ENCODE results near the gene FBXL7. TPM values are rescaled to one million over a fixed set of nuclear protein-coding genes. Genes with fewer than 3 reads are reported as not detected.
A peak's percentile ranks its signal among the peaks of the same experiment; 100 is the strongest.

The FBXL7 gene
- total RNA-seq, 8 experiments from 2014 or later: 2.9 to 12.8 (median 5.8) TPM

DNA sequence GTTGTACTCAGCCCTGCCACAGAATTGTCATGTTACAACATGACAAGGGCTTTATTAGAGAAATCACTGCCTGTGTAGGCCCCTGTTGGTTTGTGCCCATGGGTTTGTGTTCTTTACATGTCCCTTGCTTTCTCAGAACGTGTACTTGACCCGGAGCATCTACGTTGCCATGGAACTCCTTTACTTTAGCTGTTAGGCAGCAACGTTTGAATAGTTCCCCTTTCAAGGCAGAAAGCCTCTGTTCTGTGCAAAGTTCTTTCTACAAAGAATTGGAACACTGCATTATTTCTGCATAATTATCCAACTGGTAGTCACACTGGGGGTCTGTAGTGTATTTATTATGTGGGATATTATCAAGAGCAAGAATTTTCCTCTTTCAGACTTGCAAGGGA is 51.1 kb downstream of the FBXL7 start:
- Histone ChIP-seq H3K4me3 (no peak overlapping the region), H3K27ac (no peak overlapping the region), H3K4me1 (replicated peaks in 1 of 2) (peaks cover 6 to 11% of the 10 kb centered on the region in 2 donors)
- 20 to 67% (median 50%) methylated on average over 1 to 4 of the region's 4 CpGs; no CpG with 5 or more reads in 4 of the 10 experiments for WGBS, 10 experiments
- ATAC-seq (replicated peaks in 6 of 8): peak in 3 of 8 experiments; percentile 21 to 95 (median 78)
- in situ Hi-C loops (cut with MboI; ENCODE audit: low pct_unique_long_range_greater_than_20kb in 2 of 9, low sequenced_read_pairs in 9 of 9, unreplicated experiment in 9 of 9): no loop called here

DNA sequence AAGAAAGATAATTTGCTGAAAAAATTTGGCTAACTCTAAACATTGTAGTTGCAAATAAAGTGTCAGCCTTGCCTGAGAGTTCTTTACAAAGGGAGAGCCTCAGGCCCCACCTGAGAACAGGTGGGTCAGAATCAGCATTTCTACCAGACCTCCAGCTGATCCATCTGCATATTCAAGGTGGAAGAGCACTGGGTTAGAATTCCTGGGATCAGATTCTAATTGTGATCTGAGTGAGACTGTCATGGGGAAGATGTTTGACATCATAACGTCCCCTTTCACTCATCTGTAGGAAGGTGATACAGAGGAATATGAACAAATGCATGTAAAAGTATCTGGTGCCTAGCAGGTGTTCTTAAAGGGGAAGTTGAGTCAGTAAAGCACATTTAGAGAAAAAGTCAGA is 54.6 kb downstream of the FBXL7 start:
- Histone ChIP-seq H3K4me3 (no peak overlapping the region), H3K4me1 (replicated peaks in 1 of 2) (peaks cover 20 to 21% of the 10 kb centered on the region in 2 donors), H3K27ac (no peak overlapping the region)
- 43 to 100% (median 74%) methylated on average over 1 of the region's 1 CpG; no CpG with 5 or more reads in 6 of the 10 experiments for WGBS, 10 experiments
- in situ Hi-C loops (cut with MboI; ENCODE audit: low pct_unique_long_range_greater_than_20kb in 2 of 9, low sequenced_read_pairs in 9 of 9, unreplicated experiment in 9 of 9): no loop called here
- no peak for ATAC-seq (replicated peaks in 6 of 8)

DNA sequence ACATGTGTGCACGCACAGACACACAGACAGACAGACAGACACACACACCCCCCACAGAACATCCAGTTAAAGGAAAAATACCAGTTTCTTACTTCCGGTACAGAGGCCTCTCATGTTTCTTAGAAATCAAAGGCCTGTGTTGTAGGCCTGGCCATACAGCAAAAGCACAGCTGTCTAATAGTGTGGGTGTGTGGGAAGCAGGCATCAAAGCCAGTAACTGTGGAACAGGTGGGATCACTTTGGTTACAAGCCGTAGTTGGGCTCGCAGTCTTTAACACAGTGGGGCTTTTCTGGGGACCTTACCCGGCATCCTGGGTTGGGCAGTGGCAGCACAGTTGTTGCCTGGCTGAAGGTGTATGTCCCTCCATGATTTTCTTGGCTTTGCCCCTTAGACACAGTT is 55.2 kb downstream of the FBXL7 start:
- Histone ChIP-seq H3K27ac (no peak overlapping the region), H3K4me1 (replicated peaks in 1 of 2) (peaks cover 21 to 27% of the 10 kb centered on the region in 2 donors), H3K4me3 (no peak overlapping the region)
- in situ Hi-C loops (cut with MboI; ENCODE audit: low pct_unique_long_range_greater_than_20kb in 2 of 9, low sequenced_read_pairs in 9 of 9, unreplicated experiment in 9 of 9): no loop called here
- ATAC-seq (replicated peaks in 6 of 8): no peak
- WGBS, 10 experiments: 91 to 100% (median 98%) methylated on average over 1 to 5 of the region's 5 CpGs; no CpG with 5 or more reads in 1 of the 10 experiments

DNA sequence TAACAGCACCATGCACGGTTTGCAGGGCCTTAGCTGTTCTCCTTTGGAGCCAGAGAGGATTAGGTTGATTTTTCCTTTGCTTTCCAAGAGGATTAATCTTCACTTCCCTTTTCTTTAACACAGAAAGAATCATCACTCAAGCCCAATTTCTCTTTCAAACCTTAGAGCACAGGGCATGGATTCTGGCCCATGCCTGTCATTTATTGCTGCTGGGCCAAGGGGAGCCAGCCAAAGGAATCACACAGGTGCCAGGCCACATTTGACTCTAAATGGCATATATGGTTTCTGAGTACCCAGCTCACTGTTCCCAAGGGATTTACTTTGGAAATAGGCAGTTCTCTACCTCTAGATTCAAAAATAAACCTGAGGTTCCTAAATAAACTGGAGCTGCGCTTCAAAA is 58.3 kb downstream of the FBXL7 start:
- 40 to 100% (median 100%) methylated on average over 1 to 2 of the region's 2 CpGs; no CpG with 5 or more reads in 2 of the 10 experiments for WGBS, 10 experiments
- ATAC-seq (replicated peaks in 6 of 8): peak in 1 of 8 experiments; percentile 18
- in situ Hi-C loops (cut with MboI; ENCODE audit: low pct_unique_long_range_greater_than_20kb in 2 of 9, low sequenced_read_pairs in 9 of 9, unreplicated experiment in 9 of 9): no loop called here
- no peak overlapping the region for H3K27ac ChIP-seq
- peaks cover 10 to 24% of the 10 kb centered on the region in 2 donors for H3K4me1 ChIP-seq (replicated peaks in 1 of 2)
- H3K4me3 ChIP-seq: no peak overlapping the region

DNA sequence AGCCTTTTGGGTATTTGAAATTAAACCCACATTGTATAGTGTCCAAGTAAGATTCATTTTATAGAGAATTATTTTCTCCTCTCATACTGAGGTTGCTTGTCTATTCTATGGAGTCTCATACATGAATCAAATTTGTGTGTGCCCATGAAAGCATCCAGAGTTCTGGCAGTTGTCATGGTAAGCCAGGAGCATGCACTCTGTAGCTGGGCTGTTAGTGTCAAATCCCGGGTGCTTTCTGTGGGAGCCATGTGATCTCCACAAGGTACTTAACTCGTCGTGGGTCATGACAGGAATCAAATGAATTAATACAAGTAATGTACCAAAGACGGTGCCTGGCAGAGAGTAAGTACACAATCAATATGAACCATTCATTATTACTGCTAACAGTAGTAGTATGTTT is 58.7 kb downstream of the FBXL7 start:
- Histone ChIP-seq H3K4me3 (no peak overlapping the region), H3K4me1 (replicated peaks in 1 of 2) (peaks cover 10 to 24% of the 10 kb centered on the region in 2 donors), H3K27ac (no peak overlapping the region)
- in situ Hi-C loops (cut with MboI; ENCODE audit: low pct_unique_long_range_greater_than_20kb in 2 of 9, low sequenced_read_pairs in 9 of 9, unreplicated experiment in 9 of 9): no loop called here
- ATAC-seq (replicated peaks in 6 of 8): peak in 5 of 8 experiments; percentile 52 to 92 (median 76)
- 28 to 97% (median 53%) methylated on average over 1 to 4 of the region's 4 CpGs; no CpG with 5 or more reads in 1 of the 10 experiments for WGBS, 10 experiments

DNA sequence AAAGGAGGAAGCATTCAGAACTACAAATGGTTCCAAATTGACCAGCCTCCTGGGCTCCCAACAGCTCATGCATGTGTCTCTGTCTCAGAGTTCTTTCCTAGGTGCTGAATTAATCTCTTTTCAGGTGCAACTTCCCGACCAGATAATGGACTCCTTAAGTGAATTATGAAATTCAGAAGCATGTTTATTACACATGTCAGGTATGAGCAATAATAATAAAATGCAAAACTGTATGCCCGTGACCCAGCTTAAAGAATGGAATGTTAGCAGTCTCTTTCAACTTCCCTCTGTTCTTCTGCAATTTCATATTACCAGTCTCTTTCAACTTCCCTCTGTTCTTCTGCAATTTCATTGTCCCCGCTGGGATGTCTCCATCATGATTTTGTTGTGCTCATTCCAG is 60.4 kb downstream of the FBXL7 start:
- Histone ChIP-seq H3K4me1 (replicated peaks in 1 of 2) (peaks cover 10 to 24% of the 10 kb centered on the region in 2 donors), H3K27ac (no peak overlapping the region), H3K4me3 (no peak overlapping the region)
- ATAC-seq (replicated peaks in 6 of 8): no peak
- in situ Hi-C loops (cut with MboI; ENCODE audit: low pct_unique_long_range_greater_than_20kb in 2 of 9, low sequenced_read_pairs in 9 of 9, unreplicated experiment in 9 of 9): no loop called here
- WGBS, 10 experiments: 50 to 100% (median 81%) methylated on average over 2 to 3 of the region's 3 CpGs; no CpG with 5 or more reads in 1 of the 10 experiments

DNA sequence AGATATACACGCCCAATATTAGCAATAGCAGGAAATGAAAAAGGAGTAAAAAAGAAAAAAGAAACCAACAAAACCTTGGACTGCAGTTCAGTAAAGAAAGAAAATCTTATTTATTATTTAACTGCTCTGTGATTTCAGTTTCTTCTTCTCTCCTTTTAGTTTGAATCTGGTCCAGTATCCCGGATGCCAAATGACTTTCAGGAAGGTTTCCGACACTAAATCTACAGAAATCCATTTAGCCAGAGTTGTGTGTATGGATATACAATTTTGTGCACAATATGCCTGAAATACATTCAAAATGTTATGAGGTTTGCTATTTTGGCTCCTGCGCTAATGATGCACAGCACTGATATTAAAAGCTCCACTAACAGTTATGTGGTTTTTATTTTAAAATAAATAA is 64.5 kb downstream of the FBXL7 start:
- peaks cover 2 to 18% of the 10 kb centered on the region in 2 donors for H3K4me1 ChIP-seq (replicated peaks in 1 of 2)
- no peak for ATAC-seq (replicated peaks in 6 of 8)
- no peak overlapping the region for H3K27ac ChIP-seq
- WGBS, 10 experiments: 79 to 100% (median 95%) methylated on average over 1 to 4 of the region's 4 CpGs
- in situ Hi-C loops (cut with MboI; ENCODE audit: low pct_unique_long_range_greater_than_20kb in 2 of 9, low sequenced_read_pairs in 9 of 9, unreplicated experiment in 9 of 9): no loop called here
- no peak overlapping the region for H3K4me3 ChIP-seq

DNA sequence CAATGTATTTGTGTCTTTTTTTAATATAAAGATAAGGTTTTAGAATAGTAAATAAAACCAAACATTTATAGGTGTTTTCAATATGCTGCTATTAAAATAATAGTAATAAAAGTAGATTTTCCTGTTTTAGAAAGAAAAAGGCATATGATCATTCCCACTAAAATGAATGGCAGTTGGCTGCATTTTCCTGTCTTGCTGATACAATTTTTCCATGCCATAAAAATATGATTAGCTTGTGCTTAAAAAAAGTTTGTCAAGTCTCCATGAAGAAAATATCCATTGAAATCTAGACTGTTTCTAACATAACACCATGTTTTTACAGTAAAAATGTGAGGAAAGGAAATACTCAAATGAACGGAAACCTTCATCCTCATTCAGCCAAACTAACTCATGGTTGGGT is 65.0 kb downstream of the FBXL7 start:
- Histone ChIP-seq H3K27ac (no peak overlapping the region), H3K4me1 (replicated peaks in 1 of 2) (peaks cover 0 to 14% of the 10 kb centered on the region in 2 donors), H3K4me3 (no peak overlapping the region)
- in situ Hi-C loops (cut with MboI; ENCODE audit: low pct_unique_long_range_greater_than_20kb in 2 of 9, low sequenced_read_pairs in 9 of 9, unreplicated experiment in 9 of 9): no loop called here
- WGBS, 10 experiments: 78 to 100% (median 100%) methylated on average over 1 of the region's 1 CpG; no CpG with 5 or more reads in 3 of the 10 experiments
- ATAC-seq (replicated peaks in 6 of 8): no peak

DNA sequence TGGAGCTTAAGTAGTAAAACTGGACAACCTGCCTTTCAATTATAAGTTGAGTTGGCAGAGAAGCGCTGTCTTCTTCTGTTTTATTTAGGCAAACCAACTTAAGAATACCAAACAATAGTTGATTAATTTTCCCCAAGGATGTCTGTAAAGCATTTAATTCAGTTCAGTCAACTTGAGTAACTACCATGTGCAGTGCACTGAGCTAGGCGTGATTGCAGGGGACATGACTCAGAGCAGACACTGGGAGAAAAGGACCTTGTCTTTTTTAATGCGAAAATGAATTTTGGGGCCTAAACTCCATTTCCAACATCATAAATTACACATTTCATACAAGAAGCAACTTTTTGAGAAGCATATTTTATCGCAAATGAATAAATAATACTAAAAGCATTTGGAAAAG is 66.3 kb downstream of the FBXL7 start:
- ATAC-seq (replicated peaks in 6 of 8): peak in 6 of 8 experiments; percentile 31 to 75 (median 63)
- WGBS, 10 experiments: 35 to 100% (median 73%) methylated on average over 2 to 4 of the region's 4 CpGs

DNA sequence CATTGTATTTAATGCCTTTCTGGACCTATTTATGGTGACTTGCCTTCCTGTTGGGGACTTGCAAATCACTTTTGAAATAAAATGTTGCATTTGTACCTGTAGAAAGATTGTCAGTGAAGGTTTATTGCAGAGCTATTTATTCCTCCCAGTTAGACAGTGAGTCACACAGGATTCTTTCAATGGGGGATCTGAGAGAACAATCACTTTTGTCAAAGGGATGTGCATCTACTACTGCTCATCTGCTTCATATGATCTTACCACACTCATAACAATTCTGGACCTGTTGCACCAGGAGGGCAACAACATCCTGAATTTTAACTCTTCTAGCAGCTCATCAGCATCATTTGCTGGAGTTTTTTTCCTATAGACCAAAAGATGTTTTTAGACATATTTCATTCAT is 66.8 kb downstream of the FBXL7 start:
- Histone ChIP-seq H3K4me3 (no peak overlapping the region), H3K4me1 (replicated peaks in 1 of 2) (peaks cover 7 to 8% of the 10 kb centered on the region in 2 donors), H3K27ac (no peak overlapping the region)
- in situ Hi-C loops (cut with MboI; ENCODE audit: low pct_unique_long_range_greater_than_20kb in 2 of 9, low sequenced_read_pairs in 9 of 9, unreplicated experiment in 9 of 9): no loop called here
- ATAC-seq (replicated peaks in 6 of 8): peak in 2 of 8 experiments; percentile 11 to 29

More for the DNA sequence above, 66.3 kb downstream of the FBXL7 start:
- Histone ChIP-seq H3K4me1 (replicated peaks in 1 of 2) (peaks cover 2 to 8% of the 10 kb centered on the region in 2 donors), H3K27ac (no peak overlapping the region), H3K4me3 (no peak overlapping the region)
- in situ Hi-C loops (cut with MboI; ENCODE audit: low pct_unique_long_range_greater_than_20kb in 2 of 9, low sequenced_read_pairs in 9 of 9, unreplicated experiment in 9 of 9): no loop called here

DNA sequence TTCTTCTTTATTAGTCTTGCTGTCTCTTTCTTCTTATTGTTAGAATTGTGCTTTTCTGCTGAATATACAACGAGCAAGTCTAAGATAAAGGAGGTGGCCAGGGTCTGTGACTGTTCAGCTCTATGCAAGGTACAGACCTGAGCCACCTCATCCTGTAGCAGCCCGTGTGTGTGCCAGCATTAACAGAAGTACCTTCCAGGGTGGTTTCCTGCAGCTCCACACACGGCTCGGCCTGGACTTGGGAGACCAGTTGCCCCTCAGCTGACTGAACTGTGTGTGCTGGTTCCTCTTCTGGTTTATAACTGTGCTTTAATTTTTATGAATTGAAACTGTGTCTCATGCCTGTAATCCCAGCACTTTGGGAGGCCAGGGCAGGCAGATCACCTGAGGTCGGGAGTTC is 70.5 kb downstream of the FBXL7 start:
- 67 to 100% (median 96%) methylated on average over 1 to 4 of the region's 5 CpGs; no CpG with 5 or more reads in 2 of the 10 experiments for WGBS, 10 experiments
- Histone ChIP-seq H3K4me1 (replicated peaks in 1 of 2) (peaks cover 28 to 44% of the 10 kb centered on the region in 2 donors), H3K4me3 (no peak overlapping the region), H3K27ac (no peak overlapping the region)
- no peak for ATAC-seq (replicated peaks in 6 of 8)
- in situ Hi-C loops (cut with MboI; ENCODE audit: low pct_unique_long_range_greater_than_20kb in 2 of 9, low sequenced_read_pairs in 9 of 9, unreplicated experiment in 9 of 9): no loop called here

DNA sequence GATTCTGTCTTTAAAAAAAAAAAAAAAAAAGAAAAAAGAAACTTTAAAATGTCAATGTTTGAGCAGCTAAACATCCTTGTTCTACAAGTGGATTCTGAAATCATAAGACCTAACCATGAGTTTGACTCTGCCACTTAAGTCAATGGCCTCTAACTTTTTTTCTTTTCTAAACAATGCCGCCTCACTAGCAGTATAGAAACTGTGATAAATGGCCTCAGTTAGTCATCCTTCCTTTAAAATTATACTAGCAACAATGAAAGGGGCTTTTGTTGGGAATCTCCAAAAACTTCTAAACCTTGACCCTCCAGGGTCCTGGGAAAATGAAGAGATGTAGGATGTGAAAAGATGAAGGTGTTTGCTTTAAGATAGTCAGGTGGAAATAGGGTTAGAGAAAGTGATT is 71.1 kb downstream of the FBXL7 start:
- Histone ChIP-seq H3K27ac (no peak overlapping the region), H3K4me3 (no peak overlapping the region), H3K4me1 (replicated peaks in 1 of 2) (peaks cover 34 to 49% of the 10 kb centered on the region in 2 donors)
- in situ Hi-C loops (cut with MboI; ENCODE audit: low pct_unique_long_range_greater_than_20kb in 2 of 9, low sequenced_read_pairs in 9 of 9, unreplicated experiment in 9 of 9): no loop called here
- 57 to 100% (median 86%) methylated on average over 1 of the region's 1 CpG; no CpG with 5 or more reads in 3 of the 10 experiments for WGBS, 10 experiments
- peak in 4 of 8 experiments; percentile 29 to 48 (median 39) for ATAC-seq (replicated peaks in 6 of 8)

DNA sequence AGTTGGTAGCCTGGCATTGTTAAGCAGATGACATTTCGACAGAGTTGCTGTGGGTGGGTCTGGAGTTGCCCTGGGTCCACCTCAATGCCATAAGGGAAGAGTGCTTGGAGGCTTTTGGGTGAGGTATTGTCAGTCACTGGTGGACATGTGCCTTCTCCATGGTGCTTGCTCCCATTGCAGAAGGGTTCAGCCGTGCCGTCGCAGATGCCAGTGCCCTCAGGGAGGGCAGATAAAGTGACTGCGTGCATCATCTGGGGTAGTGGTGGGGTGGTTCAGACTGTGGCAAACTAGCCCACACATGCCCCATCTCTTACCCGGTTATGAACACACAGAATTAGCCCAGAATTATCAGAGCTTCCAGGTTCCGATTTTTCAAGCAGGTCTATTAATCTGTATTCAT is 71.6 kb downstream of the FBXL7 start:
- no peak overlapping the region for H3K4me3 ChIP-seq
- 80 to 100% (median 90%) methylated on average over 1 to 7 of the region's 7 CpGs; no CpG with 5 or more reads in 1 of the 10 experiments for WGBS, 10 experiments

DNA sequence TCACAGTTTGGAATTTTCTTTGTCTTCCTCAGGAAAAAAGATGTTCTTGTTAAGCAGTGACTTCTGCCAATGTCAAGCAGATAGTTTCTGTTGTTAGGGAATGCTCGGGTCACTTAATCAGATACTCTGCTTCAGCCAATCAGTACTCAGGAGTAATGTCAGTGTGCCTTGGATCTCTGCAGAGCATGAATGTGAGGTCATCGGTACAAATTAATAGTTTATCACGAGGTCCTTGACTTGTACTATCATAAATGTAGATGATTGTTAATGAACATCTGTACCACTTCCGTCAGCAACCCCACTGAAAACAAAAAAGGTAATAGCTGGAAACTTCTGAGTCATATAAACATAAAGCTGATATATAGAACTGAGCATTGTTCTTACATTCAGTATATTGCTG is 73.6 kb downstream of the FBXL7 start:
- Histone ChIP-seq H3K4me3 (no peak overlapping the region), H3K27ac (no peak overlapping the region), H3K4me1 (replicated peaks in 1 of 2) (peaks cover 51 to 67% of the 10 kb centered on the region in 2 donors)
- in situ Hi-C loops (cut with MboI; ENCODE audit: low pct_unique_long_range_greater_than_20kb in 2 of 9, low sequenced_read_pairs in 9 of 9, unreplicated experiment in 9 of 9): no loop called here
- ATAC-seq (replicated peaks in 6 of 8): peak in 6 of 8 experiments; percentile 34 to 66 (median 50)
- whole genome bisulfite sequencing, 10 experiments: 20 to 64% (median 34%) methylated on average over 1 to 4 of the region's 4 CpGs; no CpG with 5 or more reads in 1 of the 10 experiments

More for the DNA sequence above, 71.6 kb downstream of the FBXL7 start:
- H3K4me1 ChIP-seq (replicated peaks in 1 of 2): peaks cover 39 to 51% of the 10 kb centered on the region in 2 donors
- no peak for ATAC-seq (replicated peaks in 6 of 8)
- in situ Hi-C loops (cut with MboI; ENCODE audit: low pct_unique_long_range_greater_than_20kb in 2 of 9, low sequenced_read_pairs in 9 of 9, unreplicated experiment in 9 of 9): no loop called here
- H3K27ac ChIP-seq: no peak overlapping the region

Measured in motor neuron (in vitro differentiated cells).